Right forelimb (tissue), 1 donor: ENCODE results near the gene CDH4.

Experiments used
- DNase-seq: peaks from one replicate; pipeline ENCODE4 v3.0.0-alpha.2; 2018

CDH4 gene

GRCh38 chr20:61881861-61882260 is 629.8 kb downstream of the CDH4 start:
- DNase-seq, result no peak

GRCh38 chr20:61882716-61883615 is 630.9 kb downstream of the CDH4 start:
- DNase-seq, result no peak

GRCh38 chr20:61883857-61884393 is 631.9 kb downstream of the CDH4 start:
- no peak for DNase-seq

- no peak for DNase-seq
Observed at GRCh38 chr20:61884571-61885389, 632.7 kb downstream of the CDH4 start.

GRCh38 chr20:61885759-61886715 is 634.0 kb downstream of the CDH4 start:
- no peak for DNase-seq

- peak; percentile 56 for DNase-seq
Observed at GRCh38 chr20:61886721-61887595, 634.9 kb downstream of the CDH4 start.

GRCh38 chr20:61887596-61888093 is 635.6 kb downstream of the CDH4 start:
- no peak for DNase-seq

GRCh38 chr20:61888101-61888865 is 636.2 kb downstream of the CDH4 start:
- DNase-seq, result no peak

GRCh38 chr20:61889659-61890058 is 637.6 kb downstream of the CDH4 start:
- DNase-seq, result no peak

GRCh38 chr20:61890210-61890609 is 638.1 kb downstream of the CDH4 start:
- DNase-seq, result no peak

GRCh38 chr20:61891476-61891875 is 639.4 kb downstream of the CDH4 start:
- DNase-seq, result no peak

GRCh38 chr20:61891916-61892649 is 640.0 kb downstream of the CDH4 start:
- DNase-seq, result no peak

- DNase-seq, result no peak
Observed at GRCh38 chr20:61895016-61895415, 643.0 kb downstream of the CDH4 start.

GRCh38 chr20:61895686-61896057 is 643.6 kb downstream of the CDH4 start:
- no peak for DNase-seq

GRCh38 chr20:61896058-61896961 is 644.2 kb downstream of the CDH4 start:
- peak; percentile 69 for DNase-seq

GRCh38 chr20:61897401-61898295 is 645.6 kb downstream of the CDH4 start:
- no peak for DNase-seq

- DNase-seq, result no peak
Observed at GRCh38 chr20:61898405-61898804, 646.3 kb downstream of the CDH4 start.
